WTC11 (cell line): ENCODE measurements around the gene CHMP5. TPM values are rescaled to one million over a fixed set of nuclear protein-coding genes. Genes with fewer than 3 reads are reported as not detected.

ENCODE experiments used
- ATAC-seq: fragments of 200-7000 bp; cut with Tn5 transposase; 2 replicates; pipeline ENCODE4 v1.10.0; 2021; ENCODE audit warnings: mild to moderate bottlenecking, moderate library complexity
- CTCF ChIA-PET: fragments of 300-600 bp; sonication (Branson Sonifier 250); formaldehyde crosslinking; loops from one replicate; lab custom pipeline; 2021; ENCODE audit warnings: antibody characterized with exemption; lab: Charles Lee
- POLR2A ChIA-PET: fragments of 350-600 bp; sonication (Branson Sonifier 250); formaldehyde crosslinking; loops from one replicate; lab custom pipeline; 2021; ENCODE audit warnings: antibody characterized with exemption; lab: Charles Lee
- DNase-seq: peaks from one replicate; pipeline ENCODE4 v3.0.0; 2021; ENCODE audit warnings: low spot score
- H3K27ac Mint-ChIP-seq: 2 replicates; pipeline ENCODE4 v1.8.0; 2021; ENCODE audit warnings: mixed read lengths
- H3K27me3 Mint-ChIP-seq: 2 replicates; pipeline ENCODE4 v1.8.0; 2021; ENCODE audit warnings: low read depth, mild to moderate bottlenecking, moderate library complexity, mixed read lengths
- H3K36me3 Mint-ChIP-seq: 2 replicates; pipeline ENCODE4 v1.8.0; 2021; ENCODE audit warnings: mixed read lengths
- H3K4me1 Mint-ChIP-seq: 2 replicates; pipeline ENCODE4 v1.8.0; 2022; ENCODE audit warnings: mixed read lengths
- H3K4me3 Mint-ChIP-seq: 2 replicates; pipeline ENCODE4 v1.8.0; 2021; ENCODE audit warnings: mild to moderate bottlenecking, moderate library complexity, mixed read lengths
- H3K9me3 Mint-ChIP-seq: 2 replicates; pipeline ENCODE4 v1.8.0; 2021; ENCODE audit warnings: mixed read lengths
- AFF4 ChIP-seq: sonication (generic); formaldehyde crosslinking; IDR thresholded peaks from 2 replicates; pipeline ENCODE4 v1.8.1; 2023; ENCODE audit warnings: mild to moderate bottlenecking, missing genetic modification reagents, borderline replicate concordance
- ATF3 ChIP-seq: sonication (generic); formaldehyde crosslinking; conservative IDR thresholded peaks from 2 replicates; pipeline ENCODE4 v1.8.1; 2022; ENCODE audit warnings: mild to moderate bottlenecking, missing genetic modification reagents
- CDX4 ChIP-seq: fragments of 250-450 bp; sonication (Bioruptor Pico); IDR thresholded peaks from 2 replicates; pipeline ENCODE4 v1.9.0; 2021; ENCODE audit warnings: moderate library complexity, mild to moderate bottlenecking, inconsistent platforms, borderline replicate concordance
- ETV6 ChIP-seq: sonication (generic); formaldehyde crosslinking; IDR thresholded peaks from 2 replicates; pipeline ENCODE4 v1.8.1; 2022; ENCODE audit warnings: mild to moderate bottlenecking, missing genetic modification reagents
- FOXP4 ChIP-seq: sonication (generic); formaldehyde crosslinking; IDR thresholded peaks from 2 replicates; pipeline ENCODE4 v1.8.0; 2022; ENCODE audit warnings: mild to moderate bottlenecking, missing genetic modification reagents
- GABPB1 ChIP-seq: sonication (generic); formaldehyde crosslinking; IDR thresholded peaks from 2 replicates; pipeline ENCODE4 v1.8.1; 2023; ENCODE audit warnings: mild to moderate bottlenecking, missing genetic modification reagents
- HMGA2 ChIP-seq: fragments of 250-450 bp; sonication (Bioruptor Pico); IDR thresholded peaks from 2 replicates; pipeline ENCODE4 v1.4.0; 2021; ENCODE audit warnings: mild to moderate bottlenecking, moderate library complexity
- HMGXB4 ChIP-seq: sonication (generic); formaldehyde crosslinking; IDR thresholded peaks from 2 replicates; pipeline ENCODE4 v1.8.1; 2023; ENCODE audit warnings: mild to moderate bottlenecking, moderate library complexity, missing genetic modification reagents
- MAX ChIP-seq: sonication (generic); formaldehyde crosslinking; IDR thresholded peaks from 2 replicates; pipeline ENCODE4 v1.8.0; 2022; ENCODE audit warnings: mild to moderate bottlenecking, missing genetic modification reagents
- MLX ChIP-seq: sonication (generic); formaldehyde crosslinking; IDR thresholded peaks from 2 replicates; pipeline ENCODE4 v1.8.1; 2023; ENCODE audit warnings: mild to moderate bottlenecking, missing genetic modification reagents, moderate library complexity
- MXD4 ChIP-seq: fragments of 250-450 bp; sonication (Bioruptor Pico); IDR thresholded peaks from 2 replicates; pipeline ENCODE4 v1.8.0; 2021; ENCODE audit warnings: mild to moderate bottlenecking, moderate library complexity, borderline replicate concordance
- MYBL2 ChIP-seq: sonication (generic); formaldehyde crosslinking; IDR thresholded peaks from 2 replicates; pipeline ENCODE4 v1.8.1; 2023; ENCODE audit warnings: mild to moderate bottlenecking, moderate library complexity, missing genetic modification reagents
- PRRX2 ChIP-seq: fragments of 250-450 bp; sonication (Bioruptor Pico); IDR thresholded peaks from 2 replicates; pipeline ENCODE4 v1.8.0; 2021; ENCODE audit warnings: mild to moderate bottlenecking
- TEAD4 ChIP-seq: sonication (generic); formaldehyde crosslinking; IDR thresholded peaks from 2 replicates; pipeline ENCODE4 v1.8.0; 2022; ENCODE audit warnings: mild to moderate bottlenecking, missing genetic modification reagents
- ZNF219 ChIP-seq: sonication (generic); formaldehyde crosslinking; IDR thresholded peaks from 2 replicates; pipeline ENCODE4 v1.8.0; 2023; ENCODE audit warnings: missing genetic modification reagents, mild to moderate bottlenecking, borderline replicate concordance
- ZNF396 ChIP-seq: fragments of 250-450 bp; sonication (Bioruptor Pico); IDR thresholded peaks from 2 replicates; pipeline ENCODE4 v1.8.0; 2021; ENCODE audit warnings: mild to moderate bottlenecking, moderate library complexity, borderline replicate concordance
- ZNF416 ChIP-seq: fragments of 250-450 bp; sonication (Bioruptor Pico); IDR thresholded peaks from 2 replicates; pipeline ENCODE4 v1.9.0; 2021; ENCODE audit warnings: mild to moderate bottlenecking, inconsistent platforms
- ZNF423 ChIP-seq: fragments of 250-450 bp; sonication (Bioruptor Pico); IDR thresholded peaks from 2 replicates; pipeline ENCODE4 v2.1.2; 2022; ENCODE audit warnings: mild to moderate bottlenecking, moderate library complexity
- ZNF671 ChIP-seq: fragments of 250-450 bp; sonication (Bioruptor Pico); IDR thresholded peaks from 2 replicates; pipeline ENCODE4 v1.8.0; 2021; ENCODE audit warnings: mild to moderate bottlenecking
- ZSCAN18 ChIP-seq: fragments of 250-450 bp; sonication (Bioruptor Pico); IDR thresholded peaks from 2 replicates; pipeline ENCODE4 v2.1.2; 2022; ENCODE audit warnings: mild to moderate bottlenecking, moderate library complexity
- total RNA-seq: library from RNA; stranded (reverse); gene quantifications from 3 replicates; pipeline ENCODE4 v1.2.3, GENCODE V29; 2021

Gene CHMP5
- total RNA-seq, 1 experiment from 2014 or later: 46.2 TPM

GRCh38 chr9:33255014-33255413 is 9.8 kb upstream of the CHMP5 start:
- no peaks in the 10 kb centered on the region for H3K9me3 Mint-ChIP-seq
- no peaks in the 10 kb centered on the region for H3K4me1 Mint-ChIP-seq
- ATAC-seq (no peak), DNase-seq (no peak)
- H3K27me3 Mint-ChIP-seq: no peaks in the 10 kb centered on the region
- ChIA-PET CTCF (no interaction called here), POLR2A (no interaction called here)
- no peak overlapping the region for H3K27ac Mint-ChIP-seq
- H3K36me3 Mint-ChIP-seq: peaks cover 57% of the 10 kb centered on the region
- no peak overlapping the region for H3K4me3 Mint-ChIP-seq
- TF ChIP-seq FOXP4 (no peak), ZNF423 (CRISPR knock-in tag) (no peak), HMGA2 (no peak), MAX (CRISPR knock-in tag) (no peak), ZNF416 (CRISPR knock-in tag) (no peak), ZNF396 (no peak), CDX4 (CRISPR knock-in tag) (no peak), MLX (no peak), TEAD4 (CRISPR knock-in tag) (no peak), AFF4 (CRISPR knock-in tag) (no peak), ZNF671 (CRISPR knock-in tag) (no peak), MYBL2 (CRISPR knock-in tag) (no peak), ETV6 (CRISPR knock-in tag) (no peak), PRRX2 (no peak), ZNF219 (CRISPR knock-in tag) (no peak), ATF3 (CRISPR knock-in tag) (no peak), GABPB1 (no peak), HMGXB4 (CRISPR knock-in tag) (no peak), MXD4 (CRISPR knock-in tag) (no peak), ZSCAN18 (CRISPR knock-in tag) (no peak)
